Non-pigmented ciliary epithelial cell (primary cell): ENCODE data around the gene HOXB6.

ENCODE experiments used
- DNase-seq: peaks from one replicate; pipeline ENCODE4 v3.0.0-alpha.2; 2010; ENCODE audit warnings: low read depth

Gene HOXB6

GRCh38 chr17:48609033-48609432 lies 4.2 kb upstream of the HOXB6 start:
- no peak for DNase-seq

GRCh38 chr17:48608494-48608834 lies 3.7 kb upstream of the HOXB6 start:
- DNase-seq = no peak

GRCh38 chr17:48606892-48607614 lies 2.3 kb upstream of the HOXB6 start:
- DNase-seq = no peak

- no peak for DNase-seq
These were observed 1.5 kb upstream of the HOXB6 start for GRCh38 chr17:48605991-48606891.

- DNase-seq = no peak
These were observed 678 bp upstream of the HOXB6 start for GRCh38 chr17:48605409-48605919.

GRCh38 chr17:48603959-48604769 lies 622 bp downstream of the HOXB6 start:
- no peak for DNase-seq

GRCh38 chr17:48601539-48602425 lies 3.0 kb downstream of the HOXB6 start:
- DNase-seq = no peak

GRCh38 chr17:48601207-48601538 lies 3.6 kb downstream of the HOXB6 start:
- no peak for DNase-seq

- no peak for DNase-seq
These were observed 4.3 kb downstream of the HOXB6 start for GRCh38 chr17:48600244-48601098.

- DNase-seq = no peak
These were observed 5.4 kb downstream of the HOXB6 start for GRCh38 chr17:48599354-48599753.

GRCh38 chr17:48598736-48599135 lies 6.0 kb downstream of the HOXB6 start:
- no peak for DNase-seq

GRCh38 chr17:48597778-48598631 lies 6.8 kb downstream of the HOXB6 start:
- DNase-seq = no peak

- no peak for DNase-seq
These were observed 7.3 kb downstream of the HOXB6 start for GRCh38 chr17:48597528-48597777.

- DNase-seq = no peak
These were observed 7.9 kb downstream of the HOXB6 start for GRCh38 chr17:48596735-48597527.

- no peak for DNase-seq
These were observed 8.6 kb downstream of the HOXB6 start for GRCh38 chr17:48596000-48596734.

GRCh38 chr17:48595278-48595999 lies 9.3 kb downstream of the HOXB6 start:
- no peak for DNase-seq

- DNase-seq = no peak
These were observed 10.1 kb downstream of the HOXB6 start for GRCh38 chr17:48594538-48595277.
